ENCODE measurements around the gene ABAT.

ABAT gene

DNA sequence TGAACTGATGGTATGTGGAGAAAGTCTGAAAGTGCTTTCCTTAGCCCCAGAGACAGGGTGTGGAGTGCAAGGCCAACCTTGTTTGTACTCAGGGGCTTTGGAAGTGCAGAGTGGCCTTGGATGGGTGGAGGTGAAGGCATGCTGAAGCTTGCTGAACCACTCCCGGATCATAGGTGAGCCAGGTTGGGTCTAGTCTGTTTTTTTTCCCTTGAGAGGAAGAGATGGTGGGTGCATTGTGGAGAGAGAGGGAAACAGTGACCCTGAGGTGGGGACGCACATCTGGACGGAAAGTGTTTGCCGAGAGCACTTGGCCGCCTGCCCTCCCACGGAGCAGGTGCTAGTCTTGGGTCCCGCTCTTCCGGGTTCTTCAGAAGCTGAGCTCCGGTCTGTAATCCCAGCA lies 12.5 kb downstream of the ABAT start:
- TF ChIP-seq, protein P1, sequence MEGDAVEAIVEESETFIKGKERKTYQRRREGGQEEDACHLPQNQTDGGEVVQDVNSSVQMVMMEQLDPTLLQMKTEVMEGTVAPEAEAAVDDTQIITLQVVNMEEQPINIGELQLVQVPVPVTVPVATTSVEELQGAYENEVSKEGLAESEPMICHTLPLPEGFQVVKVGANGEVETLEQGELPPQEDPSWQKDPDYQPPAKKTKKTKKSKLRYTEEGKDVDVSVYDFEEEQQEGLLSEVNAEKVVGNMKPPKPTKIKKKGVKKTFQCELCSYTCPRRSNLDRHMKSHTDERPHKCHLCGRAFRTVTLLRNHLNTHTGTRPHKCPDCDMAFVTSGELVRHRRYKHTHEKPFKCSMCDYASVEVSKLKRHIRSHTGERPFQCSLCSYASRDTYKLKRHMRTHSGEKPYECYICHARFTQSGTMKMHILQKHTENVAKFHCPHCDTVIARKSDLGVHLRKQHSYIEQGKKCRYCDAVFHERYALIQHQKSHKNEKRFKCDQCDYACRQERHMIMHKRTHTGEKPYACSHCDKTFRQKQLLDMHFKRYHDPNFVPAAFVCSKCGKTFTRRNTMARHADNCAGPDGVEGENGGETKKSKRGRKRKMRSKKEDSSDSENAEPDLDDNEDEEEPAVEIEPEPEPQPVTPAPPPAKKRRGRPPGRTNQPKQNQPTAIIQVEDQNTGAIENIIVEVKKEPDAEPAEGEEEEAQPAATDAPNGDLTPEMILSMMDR (IDR thresholded peaks at IDR 0.05; ENCODE audit: low read depth, low read length): no peak
- H3K4me3 ChIP-seq (replicated peaks in 1 of 2; ENCODE audit: low read depth in 2 of 2, low read length in 2 of 2): no peak overlapping the region

DNA sequence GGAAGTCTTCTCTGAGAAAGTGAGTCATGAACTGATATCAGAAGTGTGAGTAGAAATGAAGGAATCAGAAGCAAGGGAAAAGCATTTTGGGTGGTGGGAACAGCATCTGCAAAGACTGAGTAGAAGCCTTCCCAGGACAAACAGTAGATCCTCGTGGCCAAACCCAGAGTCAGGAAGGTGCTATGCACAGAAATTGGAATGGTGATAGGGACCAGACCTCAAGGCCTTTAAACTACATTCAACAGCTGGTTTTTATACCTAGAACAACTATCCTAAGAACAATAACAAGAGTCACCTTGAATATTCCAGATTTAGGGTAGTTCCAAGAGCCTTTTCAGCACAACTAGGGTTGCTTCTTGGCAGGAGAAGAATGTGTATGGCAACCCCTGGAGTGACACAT lies 15.3 kb downstream of the ABAT start:
- H3K4me3 ChIP-seq (replicated peaks in 1 of 2; ENCODE audit: low read depth in 2 of 2, low read length in 2 of 2): no peak overlapping the region
- TF ChIP-seq, protein P1 (IDR thresholded peaks at IDR 0.05; ENCODE audit: low read depth, low read length): no peak
- no peak for DNase-seq (ENCODE audit: low read depth in 2 of 2)

More for the DNA sequence above, 12.5 kb downstream of the ABAT start:
- DNase-seq (ENCODE audit: low read depth in 2 of 2): no peak

DNA sequence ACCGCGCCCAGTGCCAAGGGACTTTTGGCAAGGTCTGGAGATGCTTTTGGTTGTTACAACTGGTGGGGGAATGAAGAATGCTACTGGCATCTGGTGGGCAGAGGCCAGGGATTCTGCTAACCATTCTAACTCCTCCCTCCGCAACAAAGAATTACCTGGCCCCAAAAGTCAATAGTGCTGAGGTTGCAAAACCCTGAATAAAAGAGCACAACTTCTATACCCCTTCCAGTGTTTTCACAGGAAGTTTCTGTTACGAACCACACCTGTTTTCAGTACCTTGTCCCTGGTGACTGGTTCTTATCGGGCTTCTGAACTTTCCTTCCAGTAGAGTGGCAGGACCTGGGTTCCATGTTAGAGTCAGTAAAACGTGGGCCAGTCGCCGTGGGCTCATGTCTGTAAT lies 17.3 kb downstream of the ABAT start:
- no peak for DNase-seq (ENCODE audit: low read depth in 2 of 2)
- H3K4me3 ChIP-seq (replicated peaks in 1 of 2; ENCODE audit: low read depth in 2 of 2, low read length in 2 of 2): no peak overlapping the region
- TF ChIP-seq, protein P1 (IDR thresholded peaks at IDR 0.05; ENCODE audit: low read depth, low read length): no peak

DNA sequence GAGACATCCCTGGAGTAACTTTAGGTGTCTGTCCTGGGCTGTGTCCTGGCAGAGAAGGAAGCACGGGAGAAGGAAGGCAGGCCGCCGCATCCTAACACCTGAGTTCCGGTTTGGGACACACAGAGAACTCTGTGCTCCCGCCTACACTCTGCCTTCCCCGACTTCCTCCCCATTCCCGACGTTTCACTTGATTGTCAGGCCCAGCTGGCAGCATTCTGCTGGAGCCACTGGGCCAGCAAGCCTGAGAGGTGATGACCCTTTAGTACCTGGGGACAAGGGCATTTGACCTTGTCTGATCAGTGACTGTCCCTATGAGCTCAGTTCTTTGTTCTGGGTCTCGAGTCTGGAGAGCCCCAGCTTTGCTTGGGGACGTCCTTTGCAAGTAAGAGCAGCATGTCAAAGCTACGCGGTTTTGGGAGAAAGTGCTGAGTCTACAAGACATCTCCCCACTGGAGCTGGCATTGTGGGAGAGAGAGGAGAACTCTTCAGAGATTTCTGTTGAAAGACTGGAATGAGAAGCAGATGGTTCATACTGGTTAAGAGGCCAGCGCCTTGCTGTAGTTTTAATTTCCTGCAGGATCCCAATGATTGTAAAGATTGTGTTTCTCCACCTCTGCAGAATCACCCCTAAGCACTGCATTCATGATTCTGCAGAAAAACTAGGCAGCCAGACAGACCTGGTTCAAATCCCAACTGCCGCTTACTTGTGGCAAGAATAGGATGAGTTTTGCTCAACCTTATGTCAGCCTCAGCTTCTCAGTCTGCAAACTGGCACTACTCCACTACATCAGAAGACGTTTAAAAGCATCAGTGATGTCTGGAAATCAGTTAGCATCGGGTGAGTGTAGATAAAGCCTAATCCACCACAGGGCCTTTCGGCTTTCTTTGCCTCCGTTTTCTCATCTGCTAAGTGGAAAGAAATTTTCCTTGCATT lies 20.6 kb downstream of the ABAT start:
- H3K4me3 ChIP-seq (replicated peaks in 1 of 2; ENCODE audit: low read depth in 2 of 2, low read length in 2 of 2): no peak overlapping the region
- TF ChIP-seq, protein P1 (IDR thresholded peaks at IDR 0.05; ENCODE audit: low read depth, low read length): no peak
- no peak for DNase-seq (ENCODE audit: low read depth in 2 of 2)

DNA sequence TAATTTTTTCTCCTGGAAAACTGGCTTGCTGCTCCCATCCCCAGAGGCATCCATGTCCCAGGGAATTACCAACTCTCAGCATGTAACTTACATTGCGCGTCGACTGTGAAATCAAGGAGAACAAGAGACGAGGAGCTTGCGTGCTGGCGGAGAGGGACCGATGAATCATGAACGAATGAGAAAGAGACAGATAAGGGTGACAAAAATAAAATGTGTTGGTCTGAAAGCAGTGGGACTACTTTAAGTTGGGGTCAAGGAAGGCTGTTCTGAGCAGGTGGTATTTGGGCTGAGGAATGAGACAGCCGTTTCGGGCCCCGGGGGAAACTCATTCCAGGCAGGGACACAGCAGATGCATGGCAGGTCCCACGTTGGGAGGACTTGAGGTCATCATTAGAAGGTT lies 22.5 kb downstream of the ABAT start:
- DNase-seq (ENCODE audit: low read depth in 2 of 2): no peak
- no peak overlapping the region for H3K4me3 ChIP-seq (replicated peaks in 1 of 2; ENCODE audit: low read depth in 2 of 2, low read length in 2 of 2)
- TF ChIP-seq, protein P1 (IDR thresholded peaks at IDR 0.05; ENCODE audit: low read depth, low read length): no peak

DNA sequence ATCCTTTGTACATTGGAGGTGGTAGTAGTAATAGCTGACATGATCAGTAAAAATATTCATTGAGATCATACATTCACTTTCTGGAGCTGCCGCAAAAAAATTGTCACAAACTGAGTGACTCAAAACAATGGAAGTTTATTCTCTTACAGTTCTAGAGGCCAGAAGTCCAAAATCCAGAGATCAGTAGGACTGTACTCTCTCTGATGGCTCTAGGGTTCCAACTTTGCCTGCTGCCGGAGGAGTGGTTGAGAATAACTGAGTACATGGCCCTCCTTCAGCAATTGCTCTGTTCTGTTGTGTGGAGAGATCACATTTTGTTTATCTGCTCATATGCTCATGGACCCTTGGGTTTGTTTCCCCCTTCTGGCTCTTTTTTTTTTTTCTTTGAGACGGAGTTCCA lies 23.5 kb downstream of the ABAT start:
- DNase-seq (ENCODE audit: low read depth in 2 of 2): no peak
- no peak overlapping the region for H3K4me3 ChIP-seq (replicated peaks in 1 of 2; ENCODE audit: low read depth in 2 of 2, low read length in 2 of 2)
- TF ChIP-seq, protein P1 (IDR thresholded peaks at IDR 0.05; ENCODE audit: low read depth, low read length): no peak

Data from cardiac fibroblast (primary cell).